Astrocyte of the hippocampus (primary cell): ENCODE measurements around the gene AOPEP.

Experiments used
- DNase-seq: peaks from one replicate; pipeline ENCODE4 v3.0.0; 2011; ENCODE audit warnings: low read depth, low spot score

AOPEP gene

GRCh38 chr9:94714494-94714893 lies 12.0 kb upstream of the AOPEP start:
- DNase-seq = no peak

GRCh38 chr9:94717761-94718160 lies 8.7 kb upstream of the AOPEP start:
- no peak for DNase-seq

GRCh38 chr9:94718936-94719335 lies 7.6 kb upstream of the AOPEP start:
- DNase-seq = no peak

- no peak for DNase-seq
Observed at GRCh38 chr9:94719878-94720277, 6.6 kb upstream of the AOPEP start.

GRCh38 chr9:94720846-94721549 lies 5.5 kb upstream of the AOPEP start:
- DNase-seq = no peak

- no peak for DNase-seq
Observed at GRCh38 chr9:94721754-94722153, 4.7 kb upstream of the AOPEP start.

- no peak for DNase-seq
Observed at GRCh38 chr9:94725293-94725692, 1.2 kb upstream of the AOPEP start.

GRCh38 chr9:94728719-94729118 lies 2.2 kb downstream of the AOPEP start:
- DNase-seq = no peak

GRCh38 chr9:94729199-94729598 lies 2.7 kb downstream of the AOPEP start:
- DNase-seq = no peak

- no peak for DNase-seq
Observed at GRCh38 chr9:94734054-94734754, 7.7 kb downstream of the AOPEP start.

- no peak for DNase-seq
Observed at GRCh38 chr9:94736759-94737158, 10.3 kb downstream of the AOPEP start.

- DNase-seq = no peak
Observed at GRCh38 chr9:94740145-94740840, 13.8 kb downstream of the AOPEP start.

- DNase-seq = no peak
Observed at GRCh38 chr9:94741866-94742265, 15.4 kb downstream of the AOPEP start.

GRCh38 chr9:94743035-94743954 lies 16.8 kb downstream of the AOPEP start:
- DNase-seq = peak; percentile 84

- DNase-seq = no peak
Observed at GRCh38 chr9:94745806-94746540, 19.5 kb downstream of the AOPEP start.

GRCh38 chr9:94746541-94747370 lies 20.3 kb downstream of the AOPEP start:
- peak; percentile 47 for DNase-seq

GRCh38 chr9:94754976-94755475 lies 28.5 kb downstream of the AOPEP start:
- DNase-seq = no peak

GRCh38 chr9:94757158-94757557 lies 30.7 kb downstream of the AOPEP start:
- peak; percentile 90 for DNase-seq

GRCh38 chr9:94758031-94758430 lies 31.5 kb downstream of the AOPEP start:
- no peak for DNase-seq

GRCh38 chr9:94758880-94759279 lies 32.4 kb downstream of the AOPEP start:
- DNase-seq = no peak
